ENCODE measurements around the gene ZNF423.

ZNF423 gene

GRCh38 chr16:49855280-49855821, 561 bp downstream of the ZNF423 start:
- Histone ChIP-seq H3K9me3 (ENCODE audit: control insufficient read depth, insufficient read depth, low read length) (no peaks in the 10 kb centered on the region), H3K27me3 (ENCODE audit: control insufficient read depth, low read length) (peaks cover 77% of the 10 kb centered on the region), H3K27ac (ENCODE audit: low read depth, low read length) (no peak overlapping the region), H3F3A (ENCODE audit: control insufficient read depth, insufficient read depth) (no peaks in the 10 kb centered on the region), H3K4me2 (ENCODE audit: low read length) (peak overlapping the region; percentile 87), H3K4me3 (ENCODE audit: low read length) (peak overlapping the region; percentile 78), H3K4me1 (ENCODE audit: control insufficient read depth, low read length) (peaks cover 13% of the 10 kb centered on the region; the same call in 1 of the 2 replicates), H3K36me3 (ENCODE audit: control insufficient read depth, low read length) (no peaks in the 10 kb centered on the region), H3K9me2 (replicated peaks; ENCODE audit: control insufficient read depth, low read length) (no peaks in the 10 kb centered on the region), H4K20me1 (ENCODE audit: control insufficient read depth, insufficient read depth, low read depth, low read length) (no peaks in the 10 kb centered on the region), H3K79me2 (ENCODE audit: control insufficient read depth, low read length) (no peaks in the 10 kb centered on the region)
- TF ChIP-seq CTCF (IDR thresholded peaks at IDR 0.05; ENCODE audit: low read depth, low read length, poor library complexity, severe bottlenecking) (no peak), EZH2phosphoT487 (IDR thresholded peaks at IDR 0.05; ENCODE audit: borderline replicate concordance, low read length) (no peak)

GRCh38 chr16:49854796-49855203, 1.1 kb downstream of the ZNF423 start:
- Histone ChIP-seq H3K9me3 (ENCODE audit: control insufficient read depth, insufficient read depth, low read length) (no peaks in the 10 kb centered on the region), H3K79me2 (ENCODE audit: control insufficient read depth, low read length) (no peaks in the 10 kb centered on the region), H3K36me3 (ENCODE audit: control insufficient read depth, low read length) (no peaks in the 10 kb centered on the region), H3K9me2 (replicated peaks; ENCODE audit: control insufficient read depth, low read length) (no peaks in the 10 kb centered on the region), H3F3A (ENCODE audit: control insufficient read depth, insufficient read depth) (no peaks in the 10 kb centered on the region), H3K27ac (ENCODE audit: low read depth, low read length) (no peak overlapping the region), H3K4me2 (ENCODE audit: low read length) (peak overlapping the region; percentile 87), H3K27me3 (ENCODE audit: control insufficient read depth, low read length) (peaks cover 74% of the 10 kb centered on the region), H3K4me3 (ENCODE audit: low read length) (peak overlapping the region; percentile 78), H4K20me1 (ENCODE audit: control insufficient read depth, insufficient read depth, low read depth, low read length) (no peaks in the 10 kb centered on the region), H3K4me1 (ENCODE audit: control insufficient read depth, low read length) (peaks cover 13% of the 10 kb centered on the region; the same call in 1 of the 2 replicates)
- TF ChIP-seq EZH2phosphoT487 (IDR thresholded peaks at IDR 0.05; ENCODE audit: borderline replicate concordance, low read length) = no peak
- TF ChIP-seq CTCF (IDR thresholded peaks at IDR 0.05; ENCODE audit: low read depth, low read length, poor library complexity, severe bottlenecking) = no peak

- TF ChIP-seq EZH2phosphoT487 (IDR thresholded peaks at IDR 0.05; ENCODE audit: borderline replicate concordance, low read length) (no peak), CTCF (IDR thresholded peaks at IDR 0.05; ENCODE audit: low read depth, low read length, poor library complexity, severe bottlenecking) (no peak)
- H3K27me3 ChIP-seq (ENCODE audit: control insufficient read depth, low read length) = peaks cover 74% of the 10 kb centered on the region
- no peaks in the 10 kb centered on the region for H3K9me3 ChIP-seq (ENCODE audit: control insufficient read depth, insufficient read depth, low read length)
- H3K9me2 ChIP-seq (replicated peaks; ENCODE audit: control insufficient read depth, low read length) = no peaks in the 10 kb centered on the region
- no peaks in the 10 kb centered on the region for H3F3A ChIP-seq (ENCODE audit: control insufficient read depth, insufficient read depth)
- no peaks in the 10 kb centered on the region for H3K79me2 ChIP-seq (ENCODE audit: control insufficient read depth, low read length)
- H4K20me1 ChIP-seq (ENCODE audit: control insufficient read depth, insufficient read depth, low read depth, low read length) = no peaks in the 10 kb centered on the region
- H3K36me3 ChIP-seq (ENCODE audit: control insufficient read depth, low read length) = no peaks in the 10 kb centered on the region
- H3K27ac ChIP-seq (ENCODE audit: low read depth, low read length) = no peak overlapping the region
- H3K4me1 ChIP-seq (ENCODE audit: control insufficient read depth, low read length) = peaks cover 11% of the 10 kb centered on the region; the same call in 1 of the 2 replicates
- peak overlapping the region; percentile 87 for H3K4me2 ChIP-seq (ENCODE audit: low read length)
- peak overlapping the region; percentile 78 for H3K4me3 ChIP-seq (ENCODE audit: low read length)
These were observed 1.6 kb downstream of the ZNF423 start for GRCh38 chr16:49854188-49854795.

All from DOHH2 (cell line).